LHCN-M2 (cell line): Measurements from ENCODE around the gene CNTN1. TPM values are rescaled to one million over a fixed set of nuclear protein-coding genes. Genes with fewer than 3 reads are reported as not detected.

ENCODE experiments used
- DNase-seq: peaks from one replicate; pipeline ENCODE4 v3.0.0-alpha.2; 2012; ENCODE audit warnings: low read depth
- total RNA-seq: library from RNA; depleted of rRNA; stranded (reverse); fragments of >200 nt; gene quantifications from 2 replicates; pipeline ENCODE4 v1.2.3, GENCODE V29; 2014

The CNTN1 gene
- total RNA-seq, 1 experiment from 2014 or later = not detected

- no peak for DNase-seq
Measured at GRCh38 chr12:40959041-40959440, 266.8 kb downstream of the CNTN1 start.

- no peak for DNase-seq
Measured at GRCh38 chr12:40963751-40964150, 271.5 kb downstream of the CNTN1 start.

GRCh38 chr12:40969796-40970195 is 277.6 kb downstream of the CNTN1 start:
- no peak for DNase-seq

- DNase-seq = no peak
Measured at GRCh38 chr12:40970320-40970907, 278.2 kb downstream of the CNTN1 start.

- DNase-seq = no peak
Measured at GRCh38 chr12:40971911-40972310, 279.7 kb downstream of the CNTN1 start.

DNA sequence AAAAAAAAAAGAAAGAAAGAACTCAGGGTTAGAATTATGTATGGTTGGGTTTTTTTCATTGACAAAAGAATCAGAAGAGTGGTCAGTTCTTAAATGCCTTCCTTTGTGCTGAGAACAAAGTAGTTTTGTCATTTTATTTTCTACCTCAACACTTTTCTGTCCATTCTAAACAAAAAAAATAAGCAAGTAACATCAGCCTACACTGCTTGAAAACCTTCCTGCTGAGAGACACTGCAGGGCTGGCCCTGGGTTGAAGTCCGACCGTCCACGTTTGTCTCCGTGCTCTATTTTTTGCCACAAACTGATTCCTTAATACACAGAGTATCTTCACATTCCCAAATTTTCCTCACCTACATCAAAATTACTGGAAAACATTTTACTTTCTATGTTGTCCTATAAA is 284.3 kb downstream of the CNTN1 start:
- no peak for DNase-seq

GRCh38 chr12:40980427-40980961 is 288.3 kb downstream of the CNTN1 start:
- no peak for DNase-seq

DNA sequence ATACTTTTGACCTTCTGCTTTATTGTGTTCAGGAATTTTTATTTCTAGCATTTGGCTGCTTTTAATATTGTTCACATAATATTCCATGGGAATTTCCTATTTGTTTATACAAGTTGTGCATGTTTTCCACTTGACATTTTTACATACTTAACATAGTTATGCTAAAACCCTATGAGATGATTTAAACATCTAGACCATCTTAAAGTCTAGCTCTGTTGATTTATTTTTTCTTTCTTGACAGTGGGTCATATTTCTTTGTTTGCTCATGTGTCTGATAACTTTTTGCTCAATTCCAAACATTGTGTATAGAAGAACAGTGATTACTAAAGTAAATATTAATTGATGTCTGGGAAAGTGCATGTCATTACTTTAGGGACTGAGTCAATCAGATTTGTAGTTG is 293.8 kb downstream of the CNTN1 start:
- DNase-seq = no peak

GRCh38 chr12:40988355-40988754 is 296.1 kb downstream of the CNTN1 start:
- no peak for DNase-seq

- DNase-seq = no peak
Measured at GRCh38 chr12:40988824-40989223, 296.6 kb downstream of the CNTN1 start.

DNA sequence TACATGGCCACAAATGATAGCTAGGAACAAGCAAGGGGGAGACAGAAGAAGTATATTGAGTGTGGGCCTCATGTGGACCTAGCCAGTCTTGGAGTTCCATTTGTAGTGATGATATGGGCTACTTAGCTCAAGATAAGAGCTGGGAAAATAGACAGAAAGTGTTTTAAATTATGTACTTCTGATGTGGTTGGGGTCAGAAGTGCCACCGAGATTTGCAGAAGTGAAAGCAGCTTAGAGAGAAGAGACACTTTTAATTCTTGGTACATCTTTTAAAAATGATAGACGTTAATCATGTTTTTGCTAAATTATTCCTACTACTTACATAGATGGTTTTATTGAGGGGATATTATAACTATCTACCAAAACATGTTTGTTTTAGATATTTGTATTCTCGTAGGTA is 297.5 kb downstream of the CNTN1 start:
- DNase-seq = no peak

- DNase-seq = no peak
Measured at GRCh38 chr12:40992158-40992557, 299.9 kb downstream of the CNTN1 start.

DNA sequence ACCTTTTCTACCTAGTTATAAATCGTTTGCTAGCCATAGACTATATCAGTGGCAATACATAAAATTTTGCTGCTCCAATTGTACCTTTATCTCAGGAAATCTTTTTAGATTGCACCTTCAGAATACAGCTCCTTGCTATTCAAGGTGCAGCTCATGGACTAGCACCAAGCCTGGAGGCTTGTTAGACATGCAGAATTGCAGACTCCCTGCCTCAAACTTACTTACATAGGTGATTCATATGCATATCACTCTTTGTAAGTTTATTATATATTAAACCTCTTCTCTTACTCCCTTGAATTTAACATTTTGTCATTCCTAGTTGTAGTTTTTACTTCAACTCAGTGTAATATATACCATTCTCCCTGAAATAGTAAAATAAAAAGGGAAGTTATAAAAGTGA is 300.4 kb downstream of the CNTN1 start:
- DNase-seq = no peak

DNA sequence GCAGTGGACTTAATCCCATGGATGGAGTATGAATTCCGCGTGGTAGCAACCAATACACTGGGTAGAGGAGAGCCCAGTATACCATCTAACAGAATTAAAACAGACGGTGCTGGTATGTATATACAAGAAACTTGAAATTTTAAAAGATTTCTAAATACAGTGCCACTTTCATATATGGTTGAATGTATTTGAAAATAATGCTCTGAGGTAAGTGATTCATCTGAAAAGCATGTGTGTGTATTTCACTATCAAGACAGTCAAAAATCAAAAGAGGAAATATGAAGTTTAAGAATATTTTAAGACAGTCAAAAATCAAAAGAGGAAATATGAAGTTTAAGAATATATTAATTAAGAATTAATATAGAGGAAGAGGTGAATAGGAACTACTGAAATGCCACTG is 300.9 kb downstream of the CNTN1 start:
- no peak for DNase-seq

DNA sequence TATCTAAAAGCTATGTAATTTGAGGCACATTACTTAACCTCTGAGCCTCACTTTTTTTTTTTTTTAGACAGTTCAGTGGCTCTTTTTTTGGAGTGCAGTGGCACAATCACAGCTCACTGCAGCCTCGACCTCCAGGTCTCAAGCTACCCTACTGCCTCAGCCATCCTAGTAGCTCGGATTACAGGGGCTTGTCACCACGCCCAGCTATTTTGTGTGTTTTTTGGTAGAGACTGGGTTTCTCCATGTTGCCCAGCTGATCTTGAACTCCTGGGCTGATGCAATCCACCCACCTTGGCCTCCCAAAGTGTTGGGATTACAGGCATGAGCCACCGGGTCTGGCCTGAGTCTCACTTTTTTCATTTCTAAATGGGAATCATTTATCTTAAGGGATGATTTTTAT is 303.9 kb downstream of the CNTN1 start:
- DNase-seq = no peak

GRCh38 chr12:40999210-40999609 is 307.0 kb downstream of the CNTN1 start:
- DNase-seq = no peak

GRCh38 chr12:41008472-41008871 is 316.2 kb downstream of the CNTN1 start:
- peak; percentile 0 for DNase-seq

- DNase-seq = no peak
Measured at GRCh38 chr12:41011939-41012338, 319.7 kb downstream of the CNTN1 start.

DNA sequence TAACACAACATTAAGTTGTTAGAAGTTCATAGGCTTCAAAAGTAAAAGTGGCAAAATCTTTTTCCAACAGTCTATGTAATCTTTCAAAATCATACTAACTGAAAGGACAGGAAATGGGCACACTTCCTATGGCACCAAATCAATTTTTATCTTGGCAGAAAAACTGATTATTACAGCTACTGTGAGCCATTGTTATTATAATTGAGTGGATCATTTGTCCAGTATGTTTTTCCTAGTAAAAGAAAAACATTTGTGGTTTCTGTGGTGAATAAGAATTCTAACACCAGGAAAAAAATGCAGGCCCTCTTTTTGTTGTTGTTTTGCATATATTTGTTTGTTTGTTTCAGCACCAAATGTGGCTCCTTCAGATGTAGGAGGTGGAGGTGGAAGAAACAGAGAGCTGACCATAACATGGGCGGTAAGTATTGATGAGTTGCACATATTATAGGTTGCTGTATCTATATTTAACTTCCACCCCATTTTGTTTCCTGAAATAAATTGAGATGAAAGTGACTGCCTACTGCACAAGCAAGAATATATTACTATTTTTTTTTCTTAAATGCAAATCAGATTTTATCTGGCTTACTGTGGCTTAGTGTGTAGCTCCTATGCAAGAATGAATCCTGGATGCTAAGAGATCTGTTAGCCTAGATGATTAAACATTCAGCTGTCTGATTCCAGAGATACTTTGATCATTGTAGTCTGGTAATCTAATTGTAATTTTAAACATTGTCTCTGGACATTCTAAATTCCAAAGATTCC is 321.8 kb downstream of the CNTN1 start:
- DNase-seq = no peak

DNA sequence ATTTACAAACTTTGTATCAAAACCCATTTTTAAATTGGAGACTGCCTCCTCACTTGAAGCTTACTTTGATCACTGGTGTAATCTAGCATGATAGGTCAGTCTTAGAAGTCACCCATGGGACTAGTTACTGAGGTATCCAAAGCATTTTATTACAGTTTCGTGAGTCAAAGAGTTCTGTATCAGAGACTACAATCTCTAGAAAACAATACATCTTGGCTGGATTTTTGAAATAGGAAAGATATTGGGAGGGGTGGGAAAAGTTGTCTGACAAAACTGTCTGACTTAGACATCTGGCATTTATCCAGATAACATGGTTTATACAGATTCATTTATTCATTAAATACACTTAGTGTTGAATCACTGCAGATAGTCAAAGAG is 322.4 kb downstream of the CNTN1 start:
- no peak for DNase-seq

DNA sequence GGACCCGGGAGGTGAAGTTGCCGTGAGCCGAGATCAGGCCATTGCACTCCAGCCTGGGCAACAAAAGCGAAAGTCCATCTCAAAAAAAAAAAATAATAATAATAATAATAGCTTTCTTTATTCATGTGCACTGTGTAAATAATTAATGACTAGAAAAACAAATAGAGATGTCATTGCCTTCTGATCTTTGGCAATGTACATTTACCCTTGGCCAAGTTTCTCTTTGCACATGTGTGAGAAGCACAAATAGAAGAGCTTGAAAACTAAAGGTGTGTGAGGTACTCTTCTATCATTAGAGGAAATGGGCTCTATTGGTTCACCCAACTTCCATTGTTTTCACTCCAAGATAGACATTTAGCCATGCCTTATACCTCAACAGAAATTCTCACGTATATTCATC is 325.8 kb downstream of the CNTN1 start:
- DNase-seq = no peak

DNA sequence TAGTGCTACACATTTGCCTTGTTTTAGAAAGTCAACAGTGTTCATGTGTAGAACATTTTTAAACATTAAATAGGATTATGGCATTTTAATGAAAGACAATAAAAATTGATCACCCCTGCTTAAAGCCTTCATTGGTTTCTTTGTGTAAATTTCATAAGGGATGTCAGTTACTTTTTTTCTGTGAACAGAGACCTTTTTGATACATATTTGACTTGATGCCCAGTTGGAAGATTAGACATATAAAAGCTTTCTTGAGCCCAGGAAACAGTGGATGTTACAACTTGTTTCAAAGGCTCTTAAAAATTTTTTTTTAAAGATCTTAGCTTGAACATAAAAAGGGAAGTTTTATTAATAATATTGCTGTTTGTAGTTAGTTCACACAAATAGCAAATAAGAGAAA is 327.2 kb downstream of the CNTN1 start:
- no peak for DNase-seq

DNA sequence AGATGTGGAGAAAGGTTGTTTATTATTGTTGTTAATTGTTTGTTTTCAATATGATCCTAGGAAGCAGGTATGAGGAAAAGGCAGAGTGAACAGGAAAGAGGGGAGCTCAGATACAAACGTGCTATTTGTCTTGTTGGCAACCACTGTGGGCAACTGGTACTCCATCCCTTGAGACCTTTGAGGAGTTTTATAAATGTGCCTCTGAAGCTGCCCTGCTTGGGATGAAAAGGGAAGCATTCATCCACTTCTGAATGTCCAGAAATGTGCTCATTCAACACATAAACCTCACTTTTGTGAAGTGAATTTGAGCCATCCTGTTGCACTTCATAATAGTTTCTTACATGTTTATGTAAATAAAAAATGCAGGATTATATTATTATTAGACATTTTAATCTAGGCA is 331.6 kb downstream of the CNTN1 start:
- no peak for DNase-seq
